ENCODE data around the gene PIK3CA. TPM values are rescaled to one million over a fixed set of nuclear protein-coding genes. Genes with fewer than 3 reads are reported as not detected.

PIK3CA gene
- total RNA-seq, 1 experiment from 2014 or later: 12.0 TPM

GRCh38 chr3:179149951-179150350 lies 1.8 kb downstream of the PIK3CA start:
- H3K4me1 ChIP-seq (ENCODE audit: insufficient read depth, low read length): no peaks in the 10 kb centered on the region
- H3K79me2 ChIP-seq (ENCODE audit: insufficient read depth, low read length): peaks cover 3% of the 10 kb centered on the region; the same call in 1 of the 2 replicates
- H3K9me3 ChIP-seq (ENCODE audit: control insufficient read depth, low read depth, low read length): no peaks in the 10 kb centered on the region
- no peak overlapping the region for H2AK5ac ChIP-seq (ENCODE audit: insufficient read length, low read length)
- no peak overlapping the region for H3K56ac ChIP-seq (ENCODE audit: insufficient read length, low read depth, low read length)
- peak overlapping the region in 1 of 3 experiments; percentile 94; a peak in 1 of 7 replicates for H3K27ac Mint-ChIP-seq
- H2BK15ac ChIP-seq (ENCODE audit: low read depth, low read length): no peak overlapping the region
- no peak overlapping the region for H3T11ph ChIP-seq (ENCODE audit: low read length)
- H3K4me1 Mint-ChIP-seq: peaks cover 26 to 27% of the 10 kb centered on the region in 2 experiments
- H2BK5ac ChIP-seq (ENCODE audit: insufficient read length, low read length): no peak overlapping the region
- H3K4me3 Mint-ChIP-seq: peak overlapping the region in 1 of 2 experiments; percentile 98; a peak in 4 of 5 replicates
- WGBS (ENCODE audit: extremely low coverage, insufficient read length, low lambda C conversion rate): no CpG with 5 or more reads among the region's 4 CpGs
- no peak overlapping the region for H4K8ac ChIP-seq (replicated peaks; ENCODE audit: insufficient read length, low read depth, low read length)
- H3K36me3 Mint-ChIP-seq (ENCODE audit: insufficient read depth in 1 of 3, low read depth in 3 of 3): no peaks in the 10 kb centered on the region
- no peaks in the 10 kb centered on the region for H3K27me3 Mint-ChIP-seq (ENCODE audit: low read depth)
- no peaks in the 10 kb centered on the region for H3K27me3 ChIP-seq (ENCODE audit: insufficient read depth, low read length)
- peak overlapping the region; percentile 59 for H3K9ac ChIP-seq (ENCODE audit: extremely low read depth, insufficient read length, low read length)
- peaks cover 9% of the 10 kb centered on the region for H3K23me2 ChIP-seq (ENCODE audit: insufficient read length, low read depth, low read length, poor library complexity, severe bottlenecking)
- no peak overlapping the region for H2BK20ac ChIP-seq (ENCODE audit: low read depth, low read length, poor library complexity, severe bottlenecking)
- H3K18ac ChIP-seq (ENCODE audit: insufficient read length, low read depth, low read length): no peak overlapping the region
- no peak overlapping the region for H3K23ac ChIP-seq (ENCODE audit: insufficient read length, low read depth, low read length)
- no peak overlapping the region for H2BK120ac ChIP-seq (ENCODE audit: low read depth, low read length, poor library complexity, severe bottlenecking)
- H4K5ac ChIP-seq (ENCODE audit: insufficient read length, low read depth, low read length): no peak overlapping the region
- no peaks in the 10 kb centered on the region for H3K9me3 Mint-ChIP-seq
- no peak for DNase-seq
- H3K14ac ChIP-seq (ENCODE audit: insufficient read depth, low read length): no peak overlapping the region
- no peaks in the 10 kb centered on the region for H3K79me1 ChIP-seq (ENCODE audit: insufficient read depth, low read depth, low read length, poor library complexity, severe bottlenecking)
- H4K20me1 ChIP-seq (ENCODE audit: control insufficient read depth, insufficient read depth, insufficient read length): no peaks in the 10 kb centered on the region
- H4K91ac ChIP-seq (ENCODE audit: insufficient read length, low read depth, low read length): no peak overlapping the region
- TF ChIP-seq CTCF (conservative IDR thresholded peaks at IDR 0.05): no peak
- H3K27ac ChIP-seq (ENCODE audit: insufficient read length, low read depth, low read length): no peak overlapping the region
- peak overlapping the region; percentile 64 for H3K4me2 ChIP-seq (ENCODE audit: insufficient read depth, insufficient read length, low read length)
- no peak overlapping the region for H2BK12ac ChIP-seq (ENCODE audit: insufficient read length, low read depth, low read length)
- H3K4ac ChIP-seq (ENCODE audit: low read depth, low read length): no peak overlapping the region
- no peak overlapping the region for H2AFZ ChIP-seq (ENCODE audit: low read length)

Measured in H9 (cell line).